Posterior vena cava (tissue), 2 donors: ENCODE measurements around the gene CHIT1. TPM values are rescaled to one million over a fixed set of nuclear protein-coding genes. Genes with fewer than 3 reads are reported as not detected.

ENCODE experiments used
- DNase-seq: peaks from one replicate; pipeline ENCODE4 v3.0.0-alpha.2; 2020; ENCODE audit warnings: low spot score
- intact Hi-C, 2 donors: fragments of 100-400 bp; cut with DNase I; formaldehyde crosslinking; loops; one replicate each; pipeline versions ENCODE4 v1.14.1 to v1.14.2; 2022 to 2023
- total RNA-seq, 2 donors: library from RNA; stranded (reverse); fragmentation: NEBNext Ultra II Directional; extraction: Animal tissue kit (Norgen Biotek cat#: 25700); gene quantifications; one replicate each; pipeline ENCODE4 v1.2.1, GENCODE V29; 2021
- donor health status: DM: yes; HTN: yes; CAD: no.
- donor health status: DM: yes; HTN: yes; CAD: no.

Gene CHIT1
- total RNA-seq, 2 donors from 2014 or later = 0.14 to 0.33 TPM

GRCh38 chr1:203181586-203182386, 47.7 kb downstream of the CHIT1 start:
- peak; percentile 32 for DNase-seq

DNA sequence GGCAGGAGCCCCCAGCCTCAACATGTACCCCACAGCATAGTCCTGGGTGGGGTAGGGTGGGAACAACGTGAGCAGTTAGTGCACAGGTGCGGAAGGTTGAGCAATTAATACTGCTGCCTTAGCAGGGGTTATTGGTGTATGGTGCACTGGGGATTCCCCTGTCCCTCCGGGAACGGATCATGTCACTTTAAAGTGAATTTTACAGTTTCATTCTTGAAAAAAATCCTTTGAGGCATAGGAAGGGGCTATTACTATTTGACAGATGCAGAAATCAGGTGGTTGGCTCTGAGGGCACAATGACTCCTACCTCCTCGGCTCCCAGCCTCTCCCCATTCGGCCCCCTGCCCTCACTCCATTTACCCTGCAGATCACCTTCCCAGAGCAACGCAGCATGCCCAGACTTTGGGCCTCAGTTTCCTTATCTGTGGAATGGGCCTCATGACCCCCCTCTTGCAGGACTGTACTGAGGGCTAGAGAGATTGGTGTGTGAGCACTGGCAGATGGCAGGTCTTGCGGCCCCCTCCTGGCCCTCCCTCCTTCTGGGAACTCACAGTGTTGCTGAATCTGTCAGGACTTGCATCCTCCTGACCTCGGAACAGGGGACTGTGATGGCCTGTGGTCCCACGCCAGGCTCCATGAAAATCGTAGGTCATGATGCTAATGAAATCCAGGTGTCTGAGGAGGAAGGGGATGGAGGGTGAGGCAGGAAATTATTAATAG, 48.7 kb downstream of the CHIT1 start:
- intact Hi-C loops = no loop called here
- DNase-seq = peak; percentile 44

More at GRCh38 chr1:203181586-203182386, 47.7 kb downstream of the CHIT1 start:
- intact Hi-C loops = no loop called here

DNA sequence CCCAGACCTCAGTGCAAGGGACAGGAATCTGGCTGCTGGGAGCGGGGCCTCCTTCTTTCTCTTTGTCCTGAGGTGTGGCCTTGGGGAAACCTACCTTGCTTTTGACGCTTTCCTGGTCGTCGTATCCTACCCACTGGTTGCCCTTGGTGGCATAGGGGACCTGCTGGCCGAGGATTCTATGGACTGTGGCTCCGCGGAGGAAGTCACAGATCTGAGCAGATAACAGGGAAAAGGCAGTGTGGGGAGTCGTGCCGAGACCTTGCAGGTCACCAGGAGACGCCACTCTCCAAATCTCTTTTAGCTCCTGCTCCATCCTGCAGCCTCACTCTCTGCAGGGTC, 49.8 kb downstream of the CHIT1 start:
- DNase-seq = peak; percentile 30
- intact Hi-C loops = no loop called here

DNA sequence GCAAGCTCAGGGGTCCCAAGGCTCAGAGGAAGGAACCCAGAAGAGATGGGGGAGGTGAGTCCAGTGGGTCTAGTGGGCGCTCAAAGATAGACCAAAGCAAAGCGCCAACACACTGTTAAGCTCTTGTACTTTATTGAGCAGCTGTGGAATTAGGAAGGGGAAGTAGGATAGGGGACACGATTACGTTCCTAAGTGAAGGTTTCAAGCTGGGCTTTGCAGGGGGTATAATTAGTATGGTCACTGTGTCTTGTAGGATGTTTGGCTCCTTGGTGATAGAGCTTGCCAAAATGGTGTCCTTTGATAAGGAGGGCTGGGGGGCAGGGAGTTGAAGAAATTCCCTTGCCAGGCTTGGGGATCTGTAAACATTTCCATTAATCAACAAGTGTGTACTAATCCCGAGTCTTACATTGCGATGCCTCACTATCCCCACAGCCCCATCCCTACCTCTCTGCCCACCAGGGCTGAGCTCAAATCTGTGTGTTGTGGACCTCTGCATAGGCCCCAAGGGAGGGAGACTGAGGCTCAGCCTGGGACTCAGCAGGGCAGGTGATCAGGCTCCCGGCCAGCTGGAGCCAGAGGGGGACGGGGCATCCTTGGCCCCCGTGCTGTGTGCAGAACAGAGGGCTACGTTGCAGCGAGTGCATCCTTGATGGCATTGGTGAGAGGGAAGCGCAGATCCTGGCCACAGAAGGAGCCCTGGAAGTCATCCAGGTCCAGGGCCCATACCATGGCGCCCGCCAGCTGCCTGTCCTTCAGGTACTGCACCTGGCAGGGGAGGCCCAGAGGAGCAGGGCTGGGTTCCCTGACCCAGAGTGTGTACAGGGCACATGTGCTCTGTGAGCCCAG, 50.4 kb downstream of the CHIT1 start:
- DNase-seq = peak; percentile 56
- intact Hi-C loops = no loop called here

- intact Hi-C loops = no loop called here
- DNase-seq = peak; percentile 54
Observed at GRCh38 chr1:203178083-203178482, 51.4 kb downstream of the CHIT1 start.

GRCh38 chr1:203177470-203178039, 51.9 kb downstream of the CHIT1 start:
- DNase-seq = peak; percentile 69

GRCh38 chr1:203177036-203177405, 52.5 kb downstream of the CHIT1 start:
- intact Hi-C loops = no loop called here
- DNase-seq = no peak

More at GRCh38 chr1:203177470-203178039, 51.9 kb downstream of the CHIT1 start:
- intact Hi-C loops = no loop called here

GRCh38 chr1:203176273-203177035, 53.0 kb downstream of the CHIT1 start:
- DNase-seq = peak; percentile 22
- intact Hi-C loops = no loop called here

GRCh38 chr1:203175827-203176241, 53.6 kb downstream of the CHIT1 start:
- intact Hi-C loops = no loop called here
- peak; percentile 75 for DNase-seq

DNA sequence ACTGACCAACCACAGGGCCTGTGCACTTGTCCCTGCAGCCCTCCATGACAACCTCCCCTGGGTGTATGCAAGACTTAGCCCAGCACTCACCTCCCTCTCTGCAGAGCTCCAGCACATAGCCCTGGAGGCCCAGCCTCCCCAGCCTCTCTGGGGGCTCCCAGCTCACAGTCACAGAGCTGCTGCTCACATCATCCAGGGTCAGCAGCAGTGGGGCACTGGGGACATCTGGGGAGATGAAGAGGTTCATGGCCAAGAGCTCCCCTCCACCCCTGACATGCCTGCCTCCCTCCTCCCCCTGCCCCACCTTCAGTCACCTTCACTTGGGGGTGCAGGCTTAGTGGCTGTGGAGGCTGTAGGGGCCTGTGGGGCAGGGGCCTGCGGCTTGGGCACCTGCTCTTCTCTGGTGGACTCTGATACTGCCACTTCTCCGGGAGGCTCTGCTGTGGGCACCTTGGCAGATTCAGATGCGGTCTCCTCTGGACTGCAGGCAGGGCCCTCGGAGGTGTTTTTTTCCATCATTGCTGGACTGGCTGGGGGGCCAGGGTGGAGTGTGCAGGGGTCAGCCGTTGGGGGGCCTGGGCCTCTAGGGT, 54.1 kb downstream of the CHIT1 start, which contains the start of gene MYBPH:
Gene MYBPH, minus strand, starts transcription at position 590 of the 590 bp plus-strand sequence. Its CDS starts 71 bp downstream, at position 519.
- peak; percentile 61 for DNase-seq
- intact Hi-C loops = no loop called here

GRCh38 chr1:203174324-203174985, 55.0 kb downstream of the CHIT1 start:
- peak; percentile 52 for DNase-seq
- intact Hi-C loops = no loop called here

GRCh38 chr1:203173566-203173965, 55.9 kb downstream of the CHIT1 start:
- peak; percentile 35 for DNase-seq
- intact Hi-C loops = no loop called here

DNA sequence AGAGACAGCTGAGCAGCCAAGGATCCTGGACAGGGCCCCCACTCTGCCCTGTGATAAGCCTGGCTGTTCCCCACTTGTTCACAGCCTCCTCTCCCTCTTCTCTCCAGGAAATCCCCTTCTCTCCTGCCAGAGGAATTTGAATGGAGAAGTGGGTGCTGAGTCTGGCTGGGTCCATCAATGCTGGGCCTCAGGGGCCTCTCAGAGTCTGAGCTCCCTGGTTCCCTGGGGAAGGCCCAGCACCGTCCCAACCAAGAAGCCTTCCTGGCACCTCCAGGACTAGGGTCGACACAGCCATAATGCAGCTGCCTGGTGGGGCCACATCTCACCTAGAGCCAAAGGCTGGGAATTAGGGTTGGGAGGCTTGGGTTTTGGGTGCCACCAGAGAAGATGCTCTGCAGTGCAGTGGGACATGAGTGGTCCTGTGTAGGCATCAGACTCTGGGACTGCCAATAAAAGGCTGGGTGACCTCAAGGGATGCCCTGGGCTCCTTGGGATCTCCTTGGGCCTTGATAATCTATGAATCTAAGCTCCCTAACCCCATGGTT, 56.4 kb downstream of the CHIT1 start:
- intact Hi-C loops = no loop called here
- DNase-seq = peak; percentile 51

DNA sequence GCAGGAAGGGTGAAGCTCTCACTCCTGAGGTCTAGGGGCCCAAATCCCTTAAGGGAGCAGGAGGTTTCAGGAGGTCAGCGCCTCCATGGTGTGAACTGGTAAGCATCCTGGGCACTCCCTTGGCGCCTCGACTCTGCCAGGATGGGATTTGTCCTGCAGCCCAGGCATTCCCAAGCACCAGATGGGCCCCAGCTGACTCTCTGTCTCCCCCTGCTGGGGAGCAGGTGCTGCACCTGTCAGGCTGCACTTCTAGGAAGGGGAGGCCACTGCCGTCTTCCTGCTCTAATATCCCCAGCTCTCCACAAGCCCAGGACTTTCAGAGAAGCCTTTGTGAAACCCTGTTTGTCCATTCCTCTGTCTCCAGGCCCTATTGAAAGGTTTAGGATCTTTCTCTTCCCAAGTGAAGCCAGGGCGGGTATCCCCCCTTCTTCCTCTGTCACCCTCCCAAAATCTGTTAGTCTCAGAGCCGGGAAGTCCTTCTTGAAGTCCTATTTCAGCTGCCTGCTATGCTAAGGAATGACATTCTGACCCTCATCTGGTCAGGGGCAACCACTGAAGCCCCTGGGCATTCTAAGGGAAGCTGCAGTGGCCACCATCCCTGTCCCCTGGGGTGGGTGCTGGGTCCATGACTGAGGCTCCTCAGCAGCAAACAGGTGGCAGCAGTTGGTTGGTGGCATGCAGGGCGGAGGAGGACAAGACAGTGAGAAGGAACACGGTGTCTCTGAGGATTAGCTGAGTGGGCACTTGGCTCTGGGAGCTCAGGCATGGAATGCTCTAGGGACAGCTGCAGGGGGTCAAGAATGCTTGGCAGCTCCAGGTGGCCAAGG, 57.1 kb downstream of the CHIT1 start:
- intact Hi-C loops = no loop called here
- peak; percentile 79 for DNase-seq

- intact Hi-C loops = no loop called here
- DNase-seq = peak; percentile 64
Observed at GRCh38 chr1:203171341-203172183, 57.9 kb downstream of the CHIT1 start.
